Right lobe of liver (tissue), 4 donors: Measurements from ENCODE around the gene TAGAP.

Experiments
- POLR2A ChIP-seq: fragments of 450-650 bp; IDR thresholded peaks from one replicate; pipeline ENCODE4 v1.6.1; 2017; ENCODE audit warnings: antibody characterized with exemption, mild to moderate bottlenecking
- TF ChIP-seq, protein P1 (sequence below), 4 donors: fragments of 200-600 bp in 3 of 4; fragments of 450-650 bp in 1 of 4; IDR thresholded peaks; one replicate each; pipeline versions ENCODE4 v1.5.1 to v1.8.0; 2016 to 2022; ENCODE audit warnings: antibody characterized with exemption in 4 of 4, mild to moderate bottlenecking in 2 of 4
- donor health status: DM: no; HTN: no; CAD: no.
- donor health status: DM: no; HTN: no; CAD: no.
- donor health status: DM: no; HTN: yes; CAD: no.

DNA sequence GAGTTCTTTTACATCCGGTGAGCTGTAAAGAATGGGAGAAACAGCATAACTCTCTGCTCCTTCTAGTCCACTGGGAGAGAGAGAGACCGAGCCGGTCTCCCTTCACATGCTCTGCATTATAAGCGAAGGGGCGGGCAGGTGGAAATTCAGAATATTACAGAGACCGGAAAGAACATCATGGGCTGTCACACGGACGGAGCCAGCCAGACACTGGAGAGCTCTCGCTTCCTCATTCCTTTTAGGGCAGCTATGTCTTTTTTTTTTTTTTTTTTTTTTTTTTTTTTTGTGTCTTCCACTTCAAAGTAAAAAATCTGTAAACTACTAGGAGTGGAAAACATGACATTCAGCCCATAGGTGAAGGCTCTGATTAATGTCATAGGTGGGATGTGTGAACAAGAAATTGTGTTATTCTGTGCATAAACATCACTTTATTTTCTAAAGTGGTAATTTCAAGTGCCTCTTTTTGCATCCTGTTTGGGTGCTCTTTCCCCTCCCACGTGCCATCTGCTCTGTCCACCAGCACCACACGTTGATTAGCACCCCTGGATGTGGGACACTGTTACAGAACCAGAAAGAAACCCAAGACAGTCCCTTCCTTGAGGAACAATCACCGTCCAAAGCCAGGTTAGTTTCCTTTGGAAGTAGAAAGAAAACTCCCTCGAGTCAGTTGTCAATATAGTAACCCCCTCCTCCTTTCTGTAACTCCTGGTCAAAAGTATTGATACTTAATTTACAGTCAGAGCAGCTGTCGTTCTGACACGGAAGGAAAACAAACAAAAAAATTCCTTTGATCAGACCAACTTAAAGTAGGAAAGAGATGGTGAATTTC, at the start of gene TAGAP:
- TF ChIP-seq POLR2A, result peak; percentile 56
- TF ChIP-seq, protein P1, sequence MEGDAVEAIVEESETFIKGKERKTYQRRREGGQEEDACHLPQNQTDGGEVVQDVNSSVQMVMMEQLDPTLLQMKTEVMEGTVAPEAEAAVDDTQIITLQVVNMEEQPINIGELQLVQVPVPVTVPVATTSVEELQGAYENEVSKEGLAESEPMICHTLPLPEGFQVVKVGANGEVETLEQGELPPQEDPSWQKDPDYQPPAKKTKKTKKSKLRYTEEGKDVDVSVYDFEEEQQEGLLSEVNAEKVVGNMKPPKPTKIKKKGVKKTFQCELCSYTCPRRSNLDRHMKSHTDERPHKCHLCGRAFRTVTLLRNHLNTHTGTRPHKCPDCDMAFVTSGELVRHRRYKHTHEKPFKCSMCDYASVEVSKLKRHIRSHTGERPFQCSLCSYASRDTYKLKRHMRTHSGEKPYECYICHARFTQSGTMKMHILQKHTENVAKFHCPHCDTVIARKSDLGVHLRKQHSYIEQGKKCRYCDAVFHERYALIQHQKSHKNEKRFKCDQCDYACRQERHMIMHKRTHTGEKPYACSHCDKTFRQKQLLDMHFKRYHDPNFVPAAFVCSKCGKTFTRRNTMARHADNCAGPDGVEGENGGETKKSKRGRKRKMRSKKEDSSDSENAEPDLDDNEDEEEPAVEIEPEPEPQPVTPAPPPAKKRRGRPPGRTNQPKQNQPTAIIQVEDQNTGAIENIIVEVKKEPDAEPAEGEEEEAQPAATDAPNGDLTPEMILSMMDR (IDR thresholded peaks at IDR 0.05), result no peak
